Thymus (tissue), 11 donors: Measurements from ENCODE around the gene DHH. TPM values are rescaled to one million over a fixed set of nuclear protein-coding genes. Genes with fewer than 3 reads are reported as not detected.
A peak's percentile ranks its signal among the peaks of the same experiment; 100 is the strongest.

ENCODE experiments used
- DNase-seq, 9 donors: peaks; one replicate each; pipeline ENCODE4 v3.0.0-alpha.2; 2013; ENCODE audit warnings: low spot score in 9 of 9, low read depth in 6 of 9, missing footprints in 1 of 9
- H3K27ac ChIP-seq, 2 donors: one replicate each; pipeline ENCODE4 v1.5.1; 2013; ENCODE audit warnings: control low read depth in 1 of 2, low read depth in 1 of 2, low read length in 1 of 2, mild to moderate bottlenecking in 1 of 2, moderate library complexity in 1 of 2
- H3K27me3 ChIP-seq, 2 donors: one replicate each; pipeline ENCODE4 v1.5.1; 2013; ENCODE audit warnings: low read length in 1 of 2; ENCODE audit not compliant: control insufficient read depth in 2 of 2, insufficient read depth in 1 of 2
- H3K36me3 ChIP-seq, 2 donors: one replicate each; pipeline ENCODE4 v1.5.1; 2013; ENCODE audit warnings: low read length in 1 of 2, mild to moderate bottlenecking in 1 of 2, moderate library complexity in 1 of 2; ENCODE audit not compliant: control insufficient read depth in 2 of 2, insufficient read depth in 2 of 2
- H3K4me1 ChIP-seq, 2 donors: one replicate each; pipeline ENCODE4 v1.5.1; 2013; ENCODE audit warnings: low read length in 2 of 2; ENCODE audit not compliant: control insufficient read depth in 2 of 2, insufficient read depth in 2 of 2
- H3K4me3 ChIP-seq, 2 donors: one replicate each; pipeline ENCODE4 v1.5.1; 2013; ENCODE audit warnings: low read length in 2 of 2, control low read depth in 1 of 2, mild to moderate bottlenecking in 1 of 2
- H3K9me3 ChIP-seq, 2 donors: one replicate each; pipeline ENCODE4 v1.5.1; 2013; ENCODE audit warnings: low read length in 1 of 2, mild to moderate bottlenecking in 1 of 2; ENCODE audit not compliant: control insufficient read depth in 2 of 2, insufficient read depth in 1 of 2
- WGBS: extraction: QIAGEN DNeasy Blood & Tissue Kit; methylation state at CpG from one replicate; pipeline ENCODE4 v1.1.7; 2013; 5-methylcytosine and 5-hydroxymethylcytosine counted together
- polyA plus RNA-seq: library from polyadenylated mRNA; stranded (reverse); fragments of 200-250 nt; gene quantifications from one replicate; pipeline ENCODE4 v1.2.3, GENCODE V29; 2013
- total RNA-seq: library from RNA; stranded (reverse); fragments of 120-200 nt; gene quantifications from one replicate; pipeline ENCODE4 v1.2.4, GENCODE V29; 2013
- donor health status: healthy.

Gene DHH
- total and polyA plus RNA-seq, 2 donors: 0.09 to 0.21 TPM

DNA sequence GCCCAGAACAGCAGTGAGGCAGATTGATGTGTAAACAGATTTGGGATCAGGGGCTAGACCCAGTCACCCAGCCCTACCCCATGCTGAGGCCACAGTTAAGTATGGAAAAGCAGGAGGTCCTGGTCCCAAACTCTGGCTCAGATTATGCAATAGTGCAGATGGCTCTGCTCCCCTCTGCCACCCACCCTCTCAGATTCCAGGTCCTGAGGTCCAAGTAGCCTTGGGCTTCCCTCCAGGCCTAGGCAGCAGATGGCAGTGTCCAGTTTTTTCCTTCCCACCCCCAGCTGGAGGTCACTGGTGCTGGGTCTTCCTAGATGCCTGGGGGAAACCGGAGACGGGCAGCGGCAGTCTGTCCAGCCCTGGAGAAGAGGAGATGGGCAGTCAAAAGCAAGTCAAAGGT is 2.8 kb upstream of the DHH start:
- Histone ChIP-seq H3K4me1 (peaks cover 10 to 18% of the 10 kb centered on the region in 2 donors), H3K36me3 (peaks cover 50 to 54% of the 10 kb centered on the region in 2 donors)

DNA sequence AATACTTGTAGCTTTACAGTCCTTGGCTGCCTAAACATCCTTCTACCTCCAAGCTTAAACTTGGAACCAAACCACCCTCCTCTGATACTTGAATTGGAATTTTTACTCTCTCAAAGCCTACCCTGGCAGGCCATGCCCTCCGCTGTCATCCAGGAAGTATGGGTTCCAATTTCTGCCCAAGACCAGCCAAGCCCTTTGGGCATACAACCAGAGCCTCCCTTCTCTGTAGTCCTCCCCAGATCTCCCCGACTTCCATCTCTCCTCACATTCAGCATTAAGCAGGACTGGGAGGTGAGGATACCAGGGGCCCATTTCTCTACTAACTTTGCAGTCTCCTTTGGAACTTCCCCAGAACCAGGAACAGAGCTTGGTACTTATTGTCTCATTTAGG is 369 bp upstream of the DHH start:
- Histone ChIP-seq H3K27me3 (peaks cover 47 to 58% of the 10 kb centered on the region in 2 donors), H3K4me3 (no peak overlapping the region), H3K36me3 (peaks cover 26 to 29% of the 10 kb centered on the region in 2 donors), H3K4me1 (peaks cover 12 to 40% of the 10 kb centered on the region in 2 donors), H3K9me3 (peaks cover 0 to 4% of the 10 kb centered on the region in 2 donors), H3K27ac (no peak overlapping the region)
- DNase-seq: no peak
- 91% methylated on average over 2 of the region's 2 CpGs for WGBS

More for the DNA sequence above, 2.8 kb upstream of the DHH start:
- Histone ChIP-seq H3K27me3 (peaks cover 25 to 34% of the 10 kb centered on the region in 2 donors), H3K27ac (no peak overlapping the region), H3K4me3 (no peak overlapping the region), H3K9me3 (no peaks in the 10 kb centered on the region)
- 97% methylated on average over 3 of the region's 3 CpGs for WGBS
- DNase-seq: no peak

DNA sequence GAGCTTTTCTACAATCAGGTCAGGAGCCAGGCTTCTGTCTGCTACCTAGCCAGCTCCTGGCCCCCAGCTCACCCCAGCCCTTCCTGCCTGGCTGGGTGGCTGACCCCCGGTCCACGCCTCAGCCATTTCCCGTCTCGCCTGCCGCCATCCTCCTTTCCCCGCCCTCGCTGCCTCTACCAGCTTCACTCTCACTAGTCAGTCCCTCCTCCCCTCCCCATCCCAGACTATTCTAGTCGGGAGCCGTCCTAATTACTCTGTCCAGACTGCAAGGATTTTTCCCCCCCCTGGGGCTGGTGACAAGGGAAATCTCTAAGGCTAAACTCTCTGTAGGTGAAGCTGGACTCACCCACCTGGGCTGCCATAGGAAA is 825 bp downstream of the DHH start:
- Histone ChIP-seq H3K36me3 (peaks cover 18 to 21% of the 10 kb centered on the region in 2 donors), H3K4me1 (peaks cover 16 to 50% of the 10 kb centered on the region in 2 donors), H3K4me3 (no peak overlapping the region), H3K27ac (no peak overlapping the region), H3K27me3 (peaks cover 59 to 70% of the 10 kb centered on the region in 2 donors), H3K9me3 (peaks cover 0 to 4% of the 10 kb centered on the region in 2 donors)
- no peak for DNase-seq
- WGBS: 12% methylated on average over 9 of the region's 9 CpGs

DNA sequence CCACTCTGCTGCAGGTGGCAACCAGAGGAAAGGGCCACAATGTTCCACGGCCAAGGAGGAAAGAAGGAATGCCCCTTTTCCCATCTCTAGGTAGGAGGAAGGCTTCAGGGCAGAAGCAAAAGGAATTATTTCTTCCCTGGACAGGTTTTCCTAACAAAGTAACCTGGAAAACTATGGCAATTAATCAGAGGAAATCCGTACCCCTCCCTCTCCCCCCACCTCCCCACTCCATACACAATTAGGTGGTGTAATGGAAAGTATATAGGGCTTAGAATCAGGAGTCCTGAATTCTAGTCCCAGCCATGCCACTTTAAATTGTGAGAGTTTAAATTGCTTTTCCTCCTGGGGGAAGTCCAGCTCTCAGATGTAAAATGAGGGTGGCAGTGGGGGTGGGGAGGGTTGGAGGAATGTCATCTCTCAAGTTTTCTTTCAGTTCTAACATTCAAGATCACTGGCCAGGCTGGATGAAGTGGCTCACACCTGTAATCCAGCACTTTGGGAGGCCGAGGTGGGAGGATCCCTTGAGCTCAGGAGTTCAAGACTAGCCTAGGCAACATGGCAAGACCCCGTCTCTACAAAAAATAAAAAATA is 1.7 kb downstream of the DHH start:
- Histone ChIP-seq H3K4me1 (peaks cover 16 to 59% of the 10 kb centered on the region in 2 donors), H3K9me3 (peaks cover 0 to 4% of the 10 kb centered on the region in 2 donors), H3K36me3 (peaks cover 15% of the 10 kb centered on the region in 2 donors), H3K27ac (no peak overlapping the region), H3K4me3 (no peak overlapping the region), H3K27me3 (peaks cover 64 to 79% of the 10 kb centered on the region in 2 donors)
- DNase-seq: no peak
- whole genome bisulfite sequencing: 71% methylated on average over 4 of the region's 4 CpGs

DNA sequence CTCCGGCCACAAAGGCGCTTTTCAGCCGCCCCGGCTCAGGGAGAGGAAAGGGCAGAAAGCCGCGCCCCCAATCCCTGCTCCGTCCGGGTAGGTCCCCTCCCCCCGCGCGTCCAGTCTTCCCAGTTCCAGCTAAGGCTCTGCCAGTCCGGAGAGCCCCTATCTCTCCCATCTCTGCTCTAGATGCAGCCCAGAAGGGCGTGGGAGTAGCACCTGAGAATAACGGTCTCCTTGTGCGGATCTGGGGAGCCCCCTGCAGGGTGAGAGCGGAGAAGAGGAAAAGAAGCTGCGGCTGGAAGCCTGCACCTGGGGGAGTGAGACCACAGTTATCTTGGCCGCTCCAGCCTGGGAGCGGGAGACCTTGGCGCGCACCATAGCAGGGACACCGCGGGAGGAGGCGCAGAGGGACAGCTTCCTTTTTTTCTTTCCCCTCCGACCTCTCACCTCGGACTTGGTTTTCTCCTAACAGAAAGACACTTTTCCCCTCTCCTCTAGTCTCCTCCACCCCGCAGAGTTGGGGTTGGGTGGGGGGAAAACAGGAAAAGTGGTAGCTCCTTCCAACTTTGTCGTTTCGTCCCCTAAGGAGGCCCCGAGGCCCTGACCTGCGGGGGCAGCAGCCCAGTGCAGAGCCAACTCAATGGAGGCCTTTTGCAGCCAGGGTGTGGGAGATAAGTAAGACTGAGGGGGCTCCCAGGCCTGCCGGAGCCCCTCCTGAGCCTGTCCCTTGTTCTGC is 2.4 kb downstream of the DHH start:
- 5% methylated on average over 32 of the region's 32 CpGs for whole genome bisulfite sequencing
- Histone ChIP-seq H3K9me3 (peaks cover 0 to 4% of the 10 kb centered on the region in 2 donors), H3K27ac (no peak overlapping the region), H3K36me3 (peaks cover 9% of the 10 kb centered on the region in 2 donors), H3K4me3 (peak overlapping the region in 1 of 2 donors; percentile 31), H3K4me1 (peaks cover 16 to 60% of the 10 kb centered on the region in 2 donors), H3K27me3 (peaks cover 64 to 85% of the 10 kb centered on the region in 2 donors)
- DNase-seq: peak in 4 of 9 donors; percentile 56 to 78 (median 64)

DNA sequence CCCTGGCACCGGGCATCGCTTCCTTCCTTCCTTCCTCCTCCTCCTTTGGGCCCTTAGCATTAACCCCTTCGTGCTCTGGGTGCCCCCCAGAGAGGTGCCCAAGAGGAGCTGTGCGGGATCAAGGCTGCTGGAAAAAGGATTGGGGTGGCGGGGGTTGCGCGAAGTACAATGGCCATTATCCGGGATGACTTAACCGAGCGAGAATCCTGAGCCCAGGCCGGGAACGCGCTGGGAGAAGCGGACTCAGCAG is 2.8 kb downstream of the DHH start:
- peak overlapping the region in 1 of 2 donors; percentile 31 for H3K4me3 ChIP-seq
- peaks cover 64 to 89% of the 10 kb centered on the region in 2 donors for H3K27me3 ChIP-seq
- peaks cover 16 to 60% of the 10 kb centered on the region in 2 donors for H3K4me1 ChIP-seq
- H3K9me3 ChIP-seq: peaks cover 0 to 4% of the 10 kb centered on the region in 2 donors
- no peak overlapping the region for H3K27ac ChIP-seq
- DNase-seq: no peak
- peaks cover 4% of the 10 kb centered on the region in 2 donors for H3K36me3 ChIP-seq
- WGBS: 4% methylated on average over 14 of the region's 14 CpGs

DNA sequence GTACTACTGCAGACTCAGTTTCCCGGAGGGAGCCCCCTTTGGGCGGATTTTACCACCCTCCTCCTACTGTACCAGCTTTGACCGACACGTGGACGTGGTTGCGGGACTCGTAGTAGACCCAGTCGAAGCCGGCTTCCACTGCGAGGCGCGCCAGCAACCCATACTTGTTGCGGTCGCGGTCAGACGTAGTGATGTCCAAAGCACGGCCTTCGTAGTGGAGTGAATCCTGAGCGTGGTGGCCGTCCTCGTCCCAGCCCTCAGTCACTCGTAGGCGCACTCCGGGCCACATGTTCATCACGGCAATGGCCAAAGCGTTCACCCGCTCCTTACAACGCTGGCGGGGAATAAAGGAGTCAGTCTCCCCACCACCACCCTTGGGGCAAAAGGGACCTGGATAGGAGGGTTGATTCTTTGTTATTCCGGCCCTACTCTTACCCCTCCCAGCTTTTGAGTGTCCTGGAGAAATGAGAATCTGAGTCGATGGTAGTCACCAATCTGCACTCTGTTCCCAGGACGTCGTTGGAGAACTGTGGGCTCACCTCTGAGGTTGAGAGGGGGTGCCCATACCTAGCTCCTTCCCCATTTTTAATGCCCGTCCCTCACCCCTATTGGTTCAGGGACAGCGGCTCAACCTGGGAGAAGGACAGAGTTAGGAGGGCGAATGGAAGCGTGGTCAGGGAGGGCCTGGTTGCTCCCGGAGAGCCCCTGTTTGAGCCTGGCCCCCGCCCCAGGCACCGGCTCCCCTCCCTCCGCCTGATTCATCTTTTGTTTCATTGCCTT is 3.4 kb downstream of the DHH start:
- no peak for DNase-seq
- no peak overlapping the region for H3K27ac ChIP-seq

DNA sequence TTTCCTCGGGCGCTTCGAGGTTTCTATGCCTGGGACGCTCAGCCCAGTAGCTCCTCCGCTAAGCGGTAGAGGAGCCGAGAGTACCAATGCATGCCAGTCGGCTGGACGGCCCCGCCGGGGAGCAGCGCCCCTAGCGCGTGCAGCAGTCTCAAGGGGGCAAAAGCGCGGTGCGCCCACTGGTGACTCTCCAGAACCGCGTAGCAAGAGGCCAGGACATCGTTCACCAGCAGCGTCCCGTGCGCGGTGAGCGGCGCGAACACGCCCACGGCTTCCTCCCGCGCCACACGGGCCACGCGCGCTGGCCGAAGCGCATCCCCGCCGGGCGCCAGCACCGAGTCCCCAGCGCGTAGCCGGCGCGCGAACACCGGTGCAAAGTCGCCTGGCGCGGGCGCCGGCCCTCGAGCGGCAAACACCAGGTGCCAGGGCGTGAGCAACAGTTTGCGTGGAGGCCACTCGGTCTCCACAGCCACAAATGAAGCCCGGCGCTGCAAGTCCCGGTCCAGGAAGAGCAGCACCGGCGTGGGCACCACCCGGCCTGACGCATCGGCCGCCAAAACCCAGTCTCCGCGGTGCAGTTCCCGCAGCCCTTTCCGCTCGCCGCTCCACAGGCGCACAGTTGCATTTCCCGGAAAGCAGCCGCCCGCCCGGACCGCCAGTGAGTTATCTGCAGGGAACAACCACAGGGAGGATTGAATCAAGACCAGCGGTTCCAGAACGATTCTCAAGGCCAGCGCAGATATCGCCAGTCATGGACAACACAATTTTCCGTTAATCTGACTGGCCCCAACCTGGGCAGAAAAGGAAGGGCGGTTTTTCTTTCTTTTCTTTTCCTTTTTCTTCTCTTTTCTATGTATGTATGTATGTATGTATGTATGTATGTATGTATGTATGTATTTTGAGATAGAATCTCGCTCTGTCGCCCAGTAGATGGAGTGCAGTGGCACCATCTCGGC is 4.5 kb downstream of the DHH start:
- WGBS: 2% methylated on average over 88 of the region's 88 CpGs
- Histone ChIP-seq H3K27me3 (peaks cover 64 to 84% of the 10 kb centered on the region in 2 donors), H3K4me3 (peak overlapping the region in 1 of 2 donors; percentile 32), H3K9me3 (peaks cover 0 to 4% of the 10 kb centered on the region in 2 donors), H3K27ac (no peak overlapping the region), H3K4me1 (peaks cover 16 to 60% of the 10 kb centered on the region in 2 donors), H3K36me3 (no peaks in the 10 kb centered on the region)
- peak in 1 of 9 donors; percentile 50 for DNase-seq

More for the DNA sequence above, 3.4 kb downstream of the DHH start:
- peaks cover 0 to 4% of the 10 kb centered on the region in 2 donors for H3K9me3 ChIP-seq
- no peak overlapping the region for H3K4me3 ChIP-seq
- H3K4me1 ChIP-seq: peaks cover 16 to 60% of the 10 kb centered on the region in 2 donors
- peaks cover 64 to 91% of the 10 kb centered on the region in 2 donors for H3K27me3 ChIP-seq
- no peaks in the 10 kb centered on the region for H3K36me3 ChIP-seq
- WGBS: 14% methylated on average over 41 of the region's 41 CpGs
